Neural cell (in vitro differentiated cells): ENCODE measurements around the gene RYR1.

Source experiments
- EP300 ChIP-seq: fragments of 450-650 bp; conservative IDR thresholded peaks from 2 replicates; pipeline ENCODE4 v1.6.1; 2014; ENCODE audit warnings: antibody characterized with exemption, mild to moderate bottlenecking, moderate library complexity; ENCODE audit not compliant: poor library complexity, severe bottlenecking
- TF ChIP-seq, protein P1 (sequence below): fragments of 450-650 bp; IDR thresholded peaks from 2 replicates; pipeline ENCODE4 v1.5.1; 2014; ENCODE audit warnings: antibody characterized with exemption, mild to moderate bottlenecking, moderate library complexity; ENCODE audit not compliant: poor library complexity, severe bottlenecking

DNA sequence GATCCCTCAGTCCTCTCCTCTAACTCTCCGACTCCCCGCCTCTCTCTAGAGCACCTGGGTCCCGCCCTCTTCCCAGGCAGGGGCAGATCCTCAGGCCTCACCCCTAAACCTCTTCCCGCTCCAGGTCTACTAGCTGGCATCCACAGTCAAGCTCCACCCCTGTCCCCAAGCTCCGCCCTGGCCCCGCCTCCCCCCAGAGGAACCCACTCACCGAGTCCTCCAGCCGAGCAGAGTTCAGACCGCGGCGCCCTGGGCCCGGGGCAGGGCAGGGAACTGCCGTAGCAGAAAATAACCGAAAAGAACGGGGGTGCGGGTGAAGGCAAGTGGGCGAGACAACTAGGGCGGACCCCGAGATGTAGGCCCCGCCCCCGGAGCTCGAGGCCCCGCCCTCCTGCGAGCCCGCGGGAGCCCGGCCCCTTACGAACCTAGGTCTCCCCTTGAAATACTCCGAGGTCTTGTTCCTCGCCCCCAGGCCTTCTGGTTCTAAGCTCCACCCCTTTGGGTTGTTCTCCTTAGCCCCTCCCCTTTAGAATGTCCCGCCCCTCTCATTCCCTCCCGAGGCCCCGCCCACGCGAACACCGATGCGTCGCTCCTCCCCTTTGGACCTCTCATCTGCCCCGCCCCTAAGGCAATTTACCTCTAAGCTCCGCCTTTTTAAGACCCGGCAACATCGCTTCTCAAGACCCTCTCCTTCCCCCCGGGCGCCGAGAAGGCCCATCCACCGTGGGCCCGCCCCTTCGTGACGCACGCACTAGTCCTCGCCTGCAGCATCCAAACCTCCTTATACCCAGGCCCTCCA, 45.7 kb upstream of the RYR1 start, which contains the start of gene GGN:
- TF ChIP-seq, protein P1, sequence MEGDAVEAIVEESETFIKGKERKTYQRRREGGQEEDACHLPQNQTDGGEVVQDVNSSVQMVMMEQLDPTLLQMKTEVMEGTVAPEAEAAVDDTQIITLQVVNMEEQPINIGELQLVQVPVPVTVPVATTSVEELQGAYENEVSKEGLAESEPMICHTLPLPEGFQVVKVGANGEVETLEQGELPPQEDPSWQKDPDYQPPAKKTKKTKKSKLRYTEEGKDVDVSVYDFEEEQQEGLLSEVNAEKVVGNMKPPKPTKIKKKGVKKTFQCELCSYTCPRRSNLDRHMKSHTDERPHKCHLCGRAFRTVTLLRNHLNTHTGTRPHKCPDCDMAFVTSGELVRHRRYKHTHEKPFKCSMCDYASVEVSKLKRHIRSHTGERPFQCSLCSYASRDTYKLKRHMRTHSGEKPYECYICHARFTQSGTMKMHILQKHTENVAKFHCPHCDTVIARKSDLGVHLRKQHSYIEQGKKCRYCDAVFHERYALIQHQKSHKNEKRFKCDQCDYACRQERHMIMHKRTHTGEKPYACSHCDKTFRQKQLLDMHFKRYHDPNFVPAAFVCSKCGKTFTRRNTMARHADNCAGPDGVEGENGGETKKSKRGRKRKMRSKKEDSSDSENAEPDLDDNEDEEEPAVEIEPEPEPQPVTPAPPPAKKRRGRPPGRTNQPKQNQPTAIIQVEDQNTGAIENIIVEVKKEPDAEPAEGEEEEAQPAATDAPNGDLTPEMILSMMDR, result no peak
- no peak for TF ChIP-seq EP300
